Kidney epithelial cell (primary cell): ENCODE results near the gene ENTPD5. TPM values are rescaled to one million over a fixed set of nuclear protein-coding genes. Genes with fewer than 3 reads are reported as not detected.
"Not testable (repeated sequence)": the region's sequence is repeated elsewhere in the genome, so short reads cannot be mapped to it uniquely, and the experiment has no call there.

Source experiments
- DNase-seq: peaks from one replicate; pipeline ENCODE4 v3.0.0-alpha.2; 2010; ENCODE audit warnings: low read depth
- H3K27me3 ChIP-seq: 2 replicates; pipeline ENCODE4 v1.6.0; 2011; ENCODE audit warnings: low read length; ENCODE audit not compliant: control insufficient read depth, insufficient read depth
- H3K36me3 ChIP-seq: 2 replicates; pipeline ENCODE4 v1.5.1; 2011; ENCODE audit warnings: low read length; ENCODE audit not compliant: control insufficient read depth, insufficient read depth
- H3K4me3 ChIP-seq: 2 replicates; pipeline ENCODE4 v1.5.1; 2011; ENCODE audit warnings: low read depth, mild to moderate bottlenecking, control low read depth, low read length
- total RNA-seq: library from RNA; depleted of rRNA; stranded (reverse); fragments of >200 nt; gene quantifications from 2 replicates; pipeline ENCODE4 v1.2.3, GENCODE V29; 2015
- TF ChIP-seq, protein P1 (sequence below): IDR thresholded peaks from 2 replicates; pipeline ENCODE4 v1.5.1; 2011; ENCODE audit warnings: mild to moderate bottlenecking, moderate library complexity, low read length, control low read depth, inconsistent platforms; ENCODE audit not compliant: insufficient read depth, poor library complexity, severe bottlenecking

ENTPD5 gene
- total RNA-seq, 1 donor from 2014 or later, result 13.7 TPM

DNA sequence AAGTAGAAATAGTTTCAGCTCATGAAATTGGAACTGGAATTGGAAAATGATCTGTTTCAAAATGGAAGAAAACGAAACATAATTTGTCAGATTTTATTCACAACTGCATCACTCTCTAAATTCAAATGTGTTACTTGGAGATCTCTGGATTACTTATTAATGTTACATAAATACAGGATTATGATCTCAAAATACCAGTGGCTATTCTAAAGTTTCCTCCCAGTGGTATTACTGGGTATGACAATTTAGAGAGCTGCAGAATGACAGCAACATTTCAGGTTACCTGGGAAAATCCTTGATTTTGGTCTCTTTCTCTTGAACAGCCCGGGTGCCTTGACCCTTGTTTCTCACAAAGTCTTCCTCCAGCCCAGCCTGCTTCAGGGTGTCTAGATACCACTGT, 83.4 kb downstream of the ENTPD5 start:
- TF ChIP-seq, protein P1, sequence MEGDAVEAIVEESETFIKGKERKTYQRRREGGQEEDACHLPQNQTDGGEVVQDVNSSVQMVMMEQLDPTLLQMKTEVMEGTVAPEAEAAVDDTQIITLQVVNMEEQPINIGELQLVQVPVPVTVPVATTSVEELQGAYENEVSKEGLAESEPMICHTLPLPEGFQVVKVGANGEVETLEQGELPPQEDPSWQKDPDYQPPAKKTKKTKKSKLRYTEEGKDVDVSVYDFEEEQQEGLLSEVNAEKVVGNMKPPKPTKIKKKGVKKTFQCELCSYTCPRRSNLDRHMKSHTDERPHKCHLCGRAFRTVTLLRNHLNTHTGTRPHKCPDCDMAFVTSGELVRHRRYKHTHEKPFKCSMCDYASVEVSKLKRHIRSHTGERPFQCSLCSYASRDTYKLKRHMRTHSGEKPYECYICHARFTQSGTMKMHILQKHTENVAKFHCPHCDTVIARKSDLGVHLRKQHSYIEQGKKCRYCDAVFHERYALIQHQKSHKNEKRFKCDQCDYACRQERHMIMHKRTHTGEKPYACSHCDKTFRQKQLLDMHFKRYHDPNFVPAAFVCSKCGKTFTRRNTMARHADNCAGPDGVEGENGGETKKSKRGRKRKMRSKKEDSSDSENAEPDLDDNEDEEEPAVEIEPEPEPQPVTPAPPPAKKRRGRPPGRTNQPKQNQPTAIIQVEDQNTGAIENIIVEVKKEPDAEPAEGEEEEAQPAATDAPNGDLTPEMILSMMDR, result peak; percentile 25
- no peak for DNase-seq
- H3K27me3 ChIP-seq, result no peaks in the 10 kb centered on the region
- no peak overlapping the region for H3K4me3 ChIP-seq
- H3K36me3 ChIP-seq, result no peaks in the 10 kb centered on the region

DNA sequence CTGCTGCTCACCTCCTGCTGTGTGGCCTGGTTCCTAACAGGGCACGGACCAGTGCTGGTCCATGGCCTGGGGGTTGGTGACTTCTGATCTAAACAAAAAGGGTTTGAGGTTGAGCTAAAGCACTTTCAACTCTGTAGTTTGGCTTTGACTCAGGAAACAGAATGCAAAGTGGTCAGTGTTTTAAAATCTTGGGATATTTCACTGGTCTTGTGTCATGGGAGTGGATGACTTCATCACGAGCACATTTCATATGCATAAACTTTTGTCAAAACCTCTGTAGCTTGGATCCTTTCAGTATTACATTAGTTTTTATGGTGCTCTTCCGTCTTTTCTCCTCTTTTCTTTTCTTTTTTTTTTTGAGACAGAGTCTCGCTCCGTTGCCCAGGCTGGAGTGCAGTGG, 94.8 kb downstream of the ENTPD5 start:
- TF ChIP-seq, protein P1, result no peak
- peaks cover 4% of the 10 kb centered on the region for H3K36me3 ChIP-seq

DNA sequence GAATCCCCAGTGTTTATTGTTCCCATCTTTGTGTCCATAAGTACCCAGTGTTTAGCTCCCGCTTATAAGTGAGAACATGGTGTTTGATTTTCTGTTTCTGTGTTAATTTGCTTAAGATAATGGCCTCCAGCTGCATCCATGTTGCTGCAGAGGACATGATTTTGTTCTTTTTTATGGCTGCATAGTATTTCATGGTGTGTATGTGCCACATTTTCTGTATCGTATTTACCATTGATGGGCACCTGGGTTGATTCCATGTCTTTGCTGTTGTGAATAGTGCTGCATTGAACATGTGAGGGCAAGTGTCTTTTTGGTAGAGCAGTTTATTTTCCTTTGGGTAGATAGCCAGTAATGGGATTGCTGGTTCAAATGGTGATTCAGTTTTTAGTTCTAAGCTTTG, 99.6 kb downstream of the ENTPD5 start:
- H3K36me3 ChIP-seq, H3K27me3 ChIP-seq, DNase-seq, H3K4me3 ChIP-seq: not testable (repeated sequence)

More for the DNA sequence above, 94.8 kb downstream of the ENTPD5 start:
- DNase-seq, result no peak
- Histone ChIP-seq H3K4me3 (no peak overlapping the region), H3K27me3 (no peaks in the 10 kb centered on the region)

DNA sequence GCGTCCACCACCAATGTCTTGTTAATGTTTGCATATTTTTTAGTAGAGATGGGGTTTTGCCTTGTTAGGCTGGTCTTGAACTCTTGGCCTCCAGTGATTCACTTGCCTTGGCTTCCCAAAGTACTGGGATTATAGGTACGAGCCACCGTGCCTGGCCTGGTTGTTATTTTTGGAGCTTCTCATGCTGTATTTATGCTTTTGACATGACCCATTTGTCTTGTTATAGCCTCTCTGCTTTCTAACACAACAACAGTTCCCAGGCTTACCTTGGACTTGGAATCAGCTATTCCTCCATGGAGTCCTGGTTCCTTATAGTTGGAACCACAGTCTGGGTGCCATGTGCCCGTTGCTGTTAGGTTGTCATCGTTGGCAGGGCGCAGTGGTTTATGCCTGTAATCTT, 102.8 kb downstream of the ENTPD5 start:
- H3K36me3 ChIP-seq, result peaks cover 1% of the 10 kb centered on the region

DNA sequence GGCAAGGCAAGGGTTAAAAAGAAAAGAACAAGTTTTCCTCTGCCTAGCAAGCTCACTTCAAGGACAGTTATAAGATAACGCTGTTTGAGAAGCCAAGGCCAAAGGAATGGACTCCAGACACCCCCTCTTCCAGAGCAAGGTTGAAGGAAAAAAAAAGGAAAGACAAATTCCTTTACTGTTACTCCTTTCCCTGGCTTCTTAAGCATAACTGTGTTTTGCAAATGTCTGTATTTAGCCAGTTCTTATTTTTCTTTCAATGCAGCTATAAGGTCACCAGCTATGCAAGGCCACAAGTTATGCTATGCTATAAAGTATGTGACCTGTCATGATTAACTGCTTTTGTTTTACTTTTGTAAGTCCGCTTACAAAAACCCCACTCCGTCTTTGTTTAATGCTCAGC, 105.8 kb downstream of the ENTPD5 start:
- Histone ChIP-seq H3K4me3 (no peak overlapping the region), H3K27me3 (no peaks in the 10 kb centered on the region), H3K36me3 (no peaks in the 10 kb centered on the region)
- TF ChIP-seq, protein P1, result no peak
- no peak for DNase-seq

More for the DNA sequence above, 102.8 kb downstream of the ENTPD5 start:
- no peaks in the 10 kb centered on the region for H3K27me3 ChIP-seq
- DNase-seq, result no peak
- H3K4me3 ChIP-seq, result no peak overlapping the region
- TF ChIP-seq, protein P1, result no peak

DNA sequence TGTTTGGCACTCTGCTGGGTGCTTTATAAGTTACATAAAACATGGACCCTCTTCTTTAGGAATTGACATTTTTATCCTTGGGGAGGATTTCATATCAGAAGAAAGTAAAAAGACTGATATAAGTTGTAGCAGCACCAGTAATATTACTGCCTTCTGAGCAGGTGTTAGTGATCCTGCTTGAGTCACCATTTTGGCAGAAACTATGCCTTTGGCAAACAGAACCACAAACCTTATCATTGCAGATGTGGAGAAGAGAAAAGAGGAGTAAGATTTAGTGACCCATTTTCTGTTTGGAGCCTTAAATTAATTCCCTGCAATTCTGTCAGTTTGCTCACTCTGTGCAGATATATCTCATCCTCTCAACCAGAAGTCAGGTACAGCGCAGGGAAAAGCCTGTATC, 109.4 kb downstream of the ENTPD5 start:
- TF ChIP-seq, protein P1, result no peak

More for the DNA sequence above, 109.4 kb downstream of the ENTPD5 start:
- Histone ChIP-seq H3K4me3 (no peak overlapping the region), H3K36me3 (no peaks in the 10 kb centered on the region), H3K27me3 (no peaks in the 10 kb centered on the region)
- no peak for DNase-seq

Other genes with a start within 250 kb of the ENTPD5 start
- 5.7 and 7.0 TPM in 2 replicates for gene PTGR2, start 167.5 kb downstream of the ENTPD5 start, total RNA-seq
- 47.8 and 56.7 TPM in 2 replicates for gene ZNF410, start 132.4 kb downstream of the ENTPD5 start, total RNA-seq
- 4.8 and 5.5 TPM in 2 replicates for gene FAM161B, start 69.2 kb downstream of the ENTPD5 start, total RNA-seq
- gene COQ6, start 69.0 kb downstream of the ENTPD5 start, total RNA-seq, result 24.4 and 34.0 TPM in 2 replicates
- 6.7 and 9.2 TPM in 2 replicates for gene BBOF1, start 61 bp upstream of the ENTPD5 start, total RNA-seq
- 11.1 and 12.5 TPM in 2 replicates for gene ALDH6A1, start 65.2 kb upstream of the ENTPD5 start, total RNA-seq
- gene LIN52, start 65.7 kb upstream of the ENTPD5 start, total RNA-seq, result 7.8 and 8.3 TPM in 2 replicates
- not detected in 2 replicates for gene VSX2, start 220.2 kb upstream of the ENTPD5 start, total RNA-seq